ENCODE measurements around the gene ITGAX.

GRCh38 chr16:31365131-31365865 lies 10.3 kb downstream of the ITGAX start:
- TF ChIP-seq CTCF (conservative IDR thresholded peaks at IDR 0.05; ENCODE audit: low read length) = no peak
- no peak for TF ChIP-seq EZH2phosphoT487 (IDR thresholded peaks at IDR 0.05; ENCODE audit: borderline replicate concordance, low read depth, low read length)
